OCI-LY7 (cell line): ENCODE measurements around the gene TMEM219. TPM values are rescaled to one million over a fixed set of nuclear protein-coding genes. Genes with fewer than 3 reads are reported as not detected.

Experiments used
- Bru-seq: library from RNA; stranded (reverse); fragments of 400-500 nt; gene quantifications from one replicate; lab custom pipeline; 2021; lab: Mats Ljungman, UMichigan
- BruChase-seq, 2 experiments: library from RNA; stranded (reverse); fragments of 400-500 nt; gene quantifications; one replicate each; lab custom pipeline; 2021; lab: Mats Ljungman, UMichigan
- BruUV-seq: library from RNA; stranded (reverse); fragments of 400-500 nt; replicated peaks from 2 replicates; lab custom pipeline; 2021; lab: Mats Ljungman, UMichigan
- CTCF ChIA-PET: fragments of 300-600 bp; sonication (Branson Sonifier 250); formaldehyde crosslinking; loops from one replicate; lab custom pipeline; 2022; ENCODE audit warnings: antibody characterized with exemption; ENCODE audit not compliant: unreplicated experiment; lab: Charles Lee
- POLR2A ChIA-PET: fragments of 300-600 bp; sonication (Branson Sonifier 250); formaldehyde crosslinking; loops from one replicate; lab custom pipeline; 2022; ENCODE audit warnings: antibody characterized with exemption; lab: Charles Lee
- DNase-seq: peaks from one replicate; pipeline ENCODE4 v3.0.0-alpha.2; 2015; ENCODE audit warnings: low spot score
- H2AFZ ChIP-seq: fragments of 200-600 bp; sonication (generic), shearing (Covaris generic); 2 replicates; pipeline ENCODE4 v1.6.1; 2014; ENCODE audit warnings: mild to moderate bottlenecking, antibody characterized with exemption, low read length, moderate library complexity
- H3K27ac ChIP-seq: fragments of 200-600 bp; sonication (generic); 2 replicates; pipeline ENCODE4 v1.5.1; 2014; ENCODE audit warnings: mixed run types, low read depth, mild to moderate bottlenecking, moderate library complexity, low read length, inconsistent platforms; ENCODE audit not compliant: poor library complexity, severe bottlenecking
- H3K36me3 ChIP-seq: fragments of 200-600 bp; sonication (generic); 2 replicates; pipeline ENCODE4 v1.6.1; 2014; ENCODE audit warnings: mild to moderate bottlenecking, antibody characterized with exemption, low read length, moderate library complexity, mixed read lengths; ENCODE audit not compliant: insufficient read depth
- H3K4me1 ChIP-seq: fragments of 200-600 bp; sonication (generic); 2 replicates; pipeline ENCODE4 v1.5.1; 2014; ENCODE audit warnings: mild to moderate bottlenecking, low read length; ENCODE audit not compliant: insufficient read depth, poor library complexity, severe bottlenecking
- H3K4me2 ChIP-seq: fragments of 200-600 bp; sonication (generic); 2 replicates; pipeline ENCODE4 v1.6.1; 2014; ENCODE audit warnings: mild to moderate bottlenecking, low read length
- H3K4me3 ChIP-seq: fragments of 200-600 bp; sonication (generic); 2 replicates; pipeline ENCODE4 v1.5.1; 2014; ENCODE audit warnings: mild to moderate bottlenecking, low read depth, low read length; ENCODE audit not compliant: poor library complexity, severe bottlenecking
- H3K79me2 ChIP-seq: fragments of 200-600 bp; sonication (generic); 2 replicates; pipeline ENCODE4 v1.6.1; 2016; ENCODE audit warnings: low read depth, mild to moderate bottlenecking, low read length, moderate library complexity, mixed read lengths; ENCODE audit not compliant: insufficient read depth
- H3K9me2 ChIP-seq: fragments of 200-600 bp; sonication (generic); 2 replicates; pipeline ENCODE4 v1.6.1; 2016; ENCODE audit warnings: mild to moderate bottlenecking, low read length, mixed read lengths; ENCODE audit not compliant: insufficient read depth
- H3K9me3 ChIP-seq: fragments of 200-600 bp; sonication (generic); 2 replicates; pipeline ENCODE4 v1.6.1; 2014; ENCODE audit warnings: mild to moderate bottlenecking, mixed run types, low read length, mixed read lengths
- H4K20me1 ChIP-seq: fragments of 200-600 bp; sonication (generic); 2 replicates; pipeline ENCODE4 v1.6.1; 2014; ENCODE audit warnings: mild to moderate bottlenecking, antibody characterized with exemption, low read length, moderate library complexity, mixed read lengths; ENCODE audit not compliant: insufficient read depth
- CTCF ChIP-seq: fragments of 200-600 bp; sonication (generic); conservative IDR thresholded peaks from 2 replicates; pipeline ENCODE4 v1.5.1; 2014; ENCODE audit warnings: mild to moderate bottlenecking, antibody characterized with exemption, low read length, moderate library complexity, mixed read lengths
- EZH2phosphoT487 ChIP-seq: fragments of 200-600 bp; sonication (generic); IDR thresholded peaks from 2 replicates; pipeline ENCODE4 v1.6.1; 2018; ENCODE audit warnings: low read depth, borderline replicate concordance, mild to moderate bottlenecking, mixed run types, antibody characterized with exemption, low read length, moderate library complexity, mixed read lengths
- intact Hi-C: fragments of 100-400 bp; cut with micrococcal nuclease; formaldehyde crosslinking; loops from one replicate; pipeline ENCODE4 v1.10.0; 2022; ENCODE audit not compliant: unreplicated experiment
- long read RNA-seq: library from polyadenylated mRNA; stranded (forward); transcript quantifications from one replicate; pipeline ENCODE4 v2.0.0, GENCODE V29; 2022
- total RNA-seq, 2 experiments: library from RNA; depleted of rRNA in 1 of 2; stranded (reverse); fragments of >200 nt in 1 of 2; shearing (Covaris generic) in 1 of 2; gene quantifications; 2 replicates each; pipeline ENCODE4 v1.2.3, GENCODE V29; 2014 to 2022

Gene TMEM219, protein sequence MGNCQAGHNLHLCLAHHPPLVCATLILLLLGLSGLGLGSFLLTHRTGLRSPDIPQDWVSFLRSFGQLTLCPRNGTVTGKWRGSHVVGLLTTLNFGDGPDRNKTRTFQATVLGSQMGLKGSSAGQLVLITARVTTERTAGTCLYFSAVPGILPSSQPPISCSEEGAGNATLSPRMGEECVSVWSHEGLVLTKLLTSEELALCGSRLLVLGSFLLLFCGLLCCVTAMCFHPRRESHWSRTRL
- 75.7 and 94.1 TPM in 2 replicates for total RNA-seq (2014; rRNA removed; shearing (Covaris generic))
- total RNA-seq (2022) = 82.9 and 88.6 TPM in 2 replicates
- Bru-seq, nascent RNA = percentile 42 among the genes with signal in this experiment
- percentile 50 among the genes with signal in this experiment for BruChase-seq, experiment 1, labeled RNA remaining after a 6-hour chase
- BruChase-seq, experiment 2, labeled RNA remaining after a 2-hour chase = percentile 49 among the genes with signal in this experiment
- long read RNA-seq, transcript TMEM219-207 (6 exons, 926 nt) = minor isoform, 13 of 115 reads
- long read RNA-seq, transcript TMEM219-204 (5 exons, 1,292 nt) = major isoform, 31 of 115 reads
- long read RNA-seq, transcript TMEM219-201 (6 exons, 999 nt) = minor isoform, 16 of 115 reads
- long read RNA-seq, partial matches to known transcripts = 7 of 115 reads
- long read RNA-seq, other reads (novel, unspliced or antisense) = 48 of 115 reads

DNA sequence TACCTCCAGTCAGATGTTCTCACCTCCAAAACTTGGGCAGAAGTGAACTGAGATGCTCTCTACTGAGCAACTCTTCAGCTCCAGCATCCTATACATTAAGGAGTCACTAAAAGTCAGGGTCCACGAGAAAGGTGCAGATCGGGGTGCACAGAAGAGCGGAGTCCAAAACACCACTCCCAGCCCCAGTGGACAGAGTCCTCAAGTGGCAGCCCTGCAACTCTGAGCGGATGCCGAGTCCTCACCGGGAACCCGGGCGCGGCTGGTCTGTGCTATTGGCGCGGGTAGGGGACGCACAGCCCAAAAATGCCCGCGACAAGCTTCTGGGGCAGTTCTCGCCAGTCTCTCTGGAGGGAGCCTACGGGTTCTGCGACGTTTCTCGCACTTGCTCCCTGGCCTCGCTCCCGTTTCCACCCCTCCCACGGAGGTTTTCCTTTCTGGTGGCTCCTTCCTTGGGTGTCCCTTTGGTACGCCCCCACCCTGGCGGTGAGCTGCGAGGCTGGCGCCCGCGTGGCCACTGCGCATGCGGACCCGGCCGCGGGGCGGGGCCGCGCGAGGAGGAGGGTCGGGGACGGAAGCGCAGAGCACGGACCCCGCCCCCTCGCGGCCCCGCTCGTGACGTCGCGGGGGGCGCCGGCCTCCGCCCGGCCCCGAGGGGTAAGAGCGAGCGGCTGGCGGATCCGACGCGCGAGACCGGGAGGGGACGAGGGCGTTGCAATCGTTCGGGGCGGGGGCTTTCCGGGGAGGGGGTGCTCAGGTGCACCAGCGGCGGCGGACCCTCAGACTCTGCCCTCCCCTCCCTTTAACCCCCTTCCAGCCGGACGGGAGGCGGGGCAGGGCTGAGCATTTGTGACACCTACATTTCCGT is at the start of gene TMEM219:
TSS of gene TMEM219 (plus strand) at position 601 of the 865 bp plus-strand sequence. CDS start 1,065 bp downstream, outside the sequence.
- Histone ChIP-seq H3K4me1 (peaks cover 17% of the 10 kb centered on the region), H4K20me1 (no peaks in the 10 kb centered on the region), H3K4me3 (peak within 1 kb of the TSS; percentile 75), H3K27ac (peak within 1 kb of the TSS; percentile 56), H3K9me3 (no peaks in the 10 kb centered on the region), H3K9me2 (no peaks in the 10 kb centered on the region), H3K36me3 (peaks cover 6% of the 10 kb centered on the region), H3K79me2 (no peaks in the 10 kb centered on the region), H2AFZ (peak within 1 kb of the TSS; percentile 73), H3K4me2 (peak within 1 kb of the TSS; percentile 95)
- intact Hi-C loops = no loop called here
- CTCF ChIA-PET = interaction anchor here (0.6 kb wide), 1 partner anchor 438 kb away, joined by 3 read pairs; no protein-coding TSS in a partner anchor
- BruUV-seq = no TSS peak
- TF ChIP-seq CTCF = 0 out of 2 replicates have a peak, but pooled peaks have one; percentile 25
- no peak for TF ChIP-seq EZH2phosphoT487
- POLR2A ChIA-PET = interaction anchor here (0.6 to 3.4 kb wide), 14 partner anchors 11 to 146 kb away, joined by 3 to 56 read pairs (median 4); partner anchors contain the start of genes HIRIP3, INO80E, KCTD13 and PAGR1
- DNase-seq = peak; percentile 94

DNA sequence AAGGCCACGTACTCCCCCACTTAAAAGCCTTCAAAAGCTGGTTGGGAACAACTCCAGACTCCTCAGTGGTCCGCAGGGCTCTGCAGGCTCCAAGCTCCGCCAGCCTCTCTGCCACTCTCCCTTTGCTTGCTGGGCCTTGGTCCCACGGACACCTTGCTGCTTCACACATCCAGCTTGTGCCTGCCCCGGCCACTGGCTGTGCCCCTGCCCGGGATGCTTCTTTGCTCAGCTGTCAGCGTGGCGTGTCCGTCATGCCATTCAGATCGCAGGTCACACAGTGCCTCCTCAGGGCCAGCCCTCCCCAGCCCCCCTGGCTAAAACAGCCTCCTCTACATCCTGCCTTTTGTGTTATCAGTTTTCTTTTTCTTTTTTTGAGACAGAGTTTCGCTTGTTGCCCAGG is 49.8 kb upstream of the TMEM219 start:
- intact Hi-C loops = no loop called here
- Histone ChIP-seq H3K27ac (no peak overlapping the region), H2AFZ (no peak overlapping the region), H4K20me1 (no peaks in the 10 kb centered on the region), H3K9me3 (no peaks in the 10 kb centered on the region), H3K9me2 (no peaks in the 10 kb centered on the region), H3K4me2 (no peak overlapping the region), H3K79me2 (no peaks in the 10 kb centered on the region), H3K4me1 (no peaks in the 10 kb centered on the region), H3K4me3 (no peak overlapping the region), H3K36me3 (no peaks in the 10 kb centered on the region)
- ChIA-PET CTCF (no interaction called here), POLR2A (no interaction called here)
- no peak for DNase-seq
- TF ChIP-seq CTCF (no peak), EZH2phosphoT487 (no peak)
- BruUV-seq = no TSS peak
